HG03520 (cell line): ENCODE results near the gene TGFB3.
"Not testable (repeated sequence)": the region's sequence is repeated elsewhere in the genome, so short reads cannot be mapped to it uniquely, and the experiment has no call there.

Experiments used
- ATAC-seq: cut with Tn5 transposase; IDR thresholded peaks from one replicate; pipeline ENCODE4 v1.9.1; 2021; ENCODE audit warnings: mild to moderate bottlenecking, moderate library complexity; ENCODE audit not compliant: unreplicated experiment

The TGFB3 gene

DNA sequence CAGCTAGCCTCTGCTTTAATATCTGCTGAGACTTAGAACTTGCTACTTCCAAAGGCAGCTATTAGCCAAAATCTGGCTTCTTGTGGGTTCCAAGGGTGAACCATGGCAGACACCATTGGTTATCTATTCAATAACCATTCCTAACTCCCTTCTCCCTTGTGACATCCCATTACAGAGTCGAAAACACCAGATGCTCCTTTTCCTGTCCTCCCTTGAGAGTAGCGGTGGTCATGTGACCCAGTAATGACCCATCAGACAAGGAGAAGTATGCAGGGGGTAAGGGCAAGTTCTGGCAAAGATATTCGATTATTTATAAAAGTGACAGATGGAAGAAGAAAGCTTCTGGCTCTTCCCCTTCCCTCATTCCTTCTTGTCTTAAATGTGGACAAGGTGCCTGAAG lies 20.1 kb downstream of the TGFB3 start:
- ATAC-seq = no peak

DNA sequence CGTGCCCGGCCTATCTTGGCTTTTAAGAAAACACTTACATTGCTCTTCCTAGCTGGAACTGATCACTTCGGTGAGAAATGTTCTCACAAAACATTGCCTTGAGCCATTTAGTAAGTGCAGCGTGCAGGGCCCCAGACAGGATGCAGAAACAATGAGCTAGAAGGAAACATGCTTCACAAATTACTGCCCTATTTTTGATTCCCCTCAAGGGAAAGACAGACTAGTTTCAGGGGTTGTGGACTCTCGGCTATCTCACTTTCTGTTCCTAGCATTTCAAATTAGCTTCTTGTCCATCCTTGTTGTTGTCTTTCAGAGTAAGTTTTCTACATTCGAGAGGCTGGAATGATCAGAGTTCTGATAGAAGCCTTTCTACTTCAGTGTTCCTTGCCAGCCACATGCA lies 21.6 kb downstream of the TGFB3 start:
- no peak for ATAC-seq

DNA sequence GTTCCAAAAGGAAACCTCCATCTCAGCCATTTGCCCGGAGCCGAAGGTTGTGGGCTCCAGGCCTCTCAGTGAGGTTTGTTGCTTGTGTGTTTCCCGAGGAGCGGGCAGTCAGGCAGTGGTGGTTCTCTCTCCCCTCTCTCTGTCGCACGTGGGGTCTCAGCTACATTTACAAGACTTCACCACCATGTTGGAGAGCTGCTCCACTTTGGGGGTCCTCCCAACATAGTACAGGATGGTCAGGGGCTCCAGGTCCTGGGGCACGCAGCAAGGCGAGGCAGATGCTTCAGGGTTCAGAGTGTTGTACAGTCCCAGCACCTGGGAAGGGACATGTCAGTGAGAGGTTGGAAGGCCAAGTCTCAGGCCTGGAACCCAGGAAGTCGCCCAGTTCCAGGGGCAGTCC lies 22.8 kb downstream of the TGFB3 start:
- no peak for ATAC-seq

DNA sequence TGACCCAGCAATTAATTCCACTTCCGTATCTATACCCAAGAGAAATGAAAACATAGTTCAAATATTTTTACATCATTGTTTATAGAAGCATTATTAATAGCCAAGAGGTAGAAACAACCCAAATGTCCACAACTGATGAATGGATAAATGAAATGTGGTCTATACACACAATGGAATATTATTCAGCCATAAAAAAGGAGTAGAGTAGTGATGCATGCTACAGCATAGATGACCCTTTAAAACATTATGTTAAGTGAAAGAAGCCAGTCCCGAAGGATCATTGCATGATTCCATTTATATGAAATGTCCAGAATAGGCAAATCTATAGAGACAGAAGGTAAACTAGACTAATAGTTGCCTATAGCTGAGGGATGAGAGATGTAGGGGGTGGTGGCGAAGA lies 29.3 kb downstream of the TGFB3 start:
- no peak for ATAC-seq

DNA sequence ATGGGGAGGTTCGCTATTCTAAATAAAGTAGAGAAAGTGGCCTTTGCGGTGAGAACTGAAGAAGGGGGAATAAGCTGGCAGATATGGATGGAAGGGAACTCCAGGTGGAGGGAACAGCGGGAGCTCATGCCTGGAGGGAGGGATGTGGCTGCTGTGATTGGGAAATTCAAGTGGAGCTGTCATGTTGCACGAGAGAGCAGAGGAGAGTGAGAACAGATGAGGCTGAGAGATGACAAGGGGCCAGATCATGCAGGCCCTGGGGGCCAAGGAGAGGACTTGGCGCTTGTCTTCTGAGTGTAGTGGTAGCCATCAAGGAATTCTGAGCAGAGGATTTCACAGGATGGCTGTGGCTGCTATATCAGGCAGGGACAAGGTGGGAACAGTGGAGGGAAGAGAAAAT lies 35.0 kb downstream of the TGFB3 start:
- ATAC-seq = no peak

DNA sequence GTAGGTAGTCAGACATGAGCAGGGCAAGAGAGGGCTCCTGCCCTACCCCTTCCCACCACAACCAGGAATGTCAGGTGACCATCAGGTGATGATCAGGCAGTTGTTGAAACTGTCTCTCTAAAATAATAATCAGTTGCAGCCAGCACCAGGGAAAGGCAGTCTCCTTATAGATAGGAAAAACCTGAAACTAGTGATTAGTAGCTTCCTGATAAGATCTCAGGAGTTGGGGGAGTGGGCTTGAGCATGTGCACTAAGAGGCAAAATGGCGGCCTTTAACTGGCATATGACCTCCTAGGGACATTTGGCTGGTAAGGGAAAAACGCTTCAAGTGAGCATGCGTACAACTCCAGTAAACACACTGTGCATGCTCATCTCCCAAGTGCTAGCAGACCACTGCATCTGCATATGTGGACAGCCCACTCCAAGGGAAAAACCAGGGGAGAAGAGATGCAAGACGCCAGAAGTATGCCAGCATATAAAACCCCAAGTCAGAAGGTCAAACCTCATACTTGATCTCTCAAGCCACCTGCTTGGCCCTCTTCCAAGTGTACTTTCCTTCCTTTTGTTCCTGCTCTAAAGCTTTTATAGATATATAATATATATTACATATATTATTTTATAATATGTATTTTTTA lies 37.1 kb downstream of the TGFB3 start:
- ATAC-seq = no peak

DNA sequence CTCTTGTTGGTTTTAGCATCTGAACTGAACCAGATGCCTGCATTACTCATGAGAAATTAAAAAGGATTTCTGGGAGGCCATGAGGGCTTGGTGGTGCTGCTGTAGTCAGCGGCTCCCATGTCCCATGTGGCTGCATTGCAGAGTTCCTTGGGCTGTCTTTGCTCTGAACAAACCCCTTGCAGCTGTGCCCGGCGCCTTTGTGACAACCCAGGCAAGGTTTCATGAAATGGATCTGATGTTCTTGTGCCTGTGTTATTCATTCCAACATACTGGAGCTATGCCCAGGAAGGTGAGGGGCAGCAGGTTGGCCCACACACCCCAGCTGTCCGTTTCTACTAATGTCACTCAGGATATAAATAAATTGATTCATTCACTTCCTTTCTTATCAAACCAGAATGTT lies 40.8 kb downstream of the TGFB3 start:
- ATAC-seq = no peak

DNA sequence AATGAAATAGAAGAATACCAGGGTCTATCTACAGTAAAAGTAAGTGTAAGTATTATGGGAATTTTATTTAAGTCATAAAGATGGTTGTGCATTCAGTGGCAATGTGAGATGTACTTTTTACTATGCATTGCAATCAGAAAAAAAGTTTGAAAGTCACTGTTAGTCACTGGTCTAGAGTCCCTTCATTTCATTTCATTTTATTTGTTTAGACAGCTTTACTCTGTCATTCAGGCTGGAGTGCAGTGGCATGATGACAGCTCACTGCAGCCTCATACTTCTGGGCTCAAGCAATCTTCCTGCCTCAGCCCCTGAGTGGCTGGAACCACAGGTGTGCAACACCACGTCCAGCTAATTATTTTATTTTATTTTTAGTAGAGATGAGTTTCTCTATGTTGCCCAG lies 42.6 kb downstream of the TGFB3 start:
- no peak for ATAC-seq

DNA sequence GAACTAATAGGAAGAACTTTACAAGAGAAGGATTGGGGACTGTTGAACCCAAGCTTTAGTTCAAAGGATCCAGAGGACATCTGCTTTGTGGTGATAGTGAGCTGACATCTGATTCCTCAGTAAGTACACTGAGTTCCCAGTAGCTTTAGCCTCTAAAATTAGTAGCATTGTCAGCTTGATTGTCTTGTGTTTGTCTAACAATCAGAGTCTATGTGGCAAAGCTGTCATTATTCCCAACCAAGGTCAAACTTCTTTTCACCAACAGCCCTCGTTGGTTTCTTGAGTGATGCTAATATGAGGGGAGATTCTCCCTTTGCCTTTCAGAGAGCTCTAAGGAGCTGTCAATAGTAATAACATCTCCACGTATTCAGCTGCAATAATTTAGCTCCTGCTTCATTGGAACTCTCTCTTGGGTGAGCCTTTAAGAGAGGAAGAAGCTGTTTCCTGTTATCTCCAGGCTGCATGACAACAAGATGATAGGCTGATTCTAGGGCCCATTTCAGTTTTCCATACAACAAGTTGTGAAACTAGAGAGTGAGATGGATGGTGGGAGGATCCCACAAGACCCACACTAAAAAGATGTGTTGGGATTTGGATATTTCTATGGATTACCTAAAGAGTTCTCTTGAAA lies 46.7 kb downstream of the TGFB3 start:
- ATAC-seq = no peak

DNA sequence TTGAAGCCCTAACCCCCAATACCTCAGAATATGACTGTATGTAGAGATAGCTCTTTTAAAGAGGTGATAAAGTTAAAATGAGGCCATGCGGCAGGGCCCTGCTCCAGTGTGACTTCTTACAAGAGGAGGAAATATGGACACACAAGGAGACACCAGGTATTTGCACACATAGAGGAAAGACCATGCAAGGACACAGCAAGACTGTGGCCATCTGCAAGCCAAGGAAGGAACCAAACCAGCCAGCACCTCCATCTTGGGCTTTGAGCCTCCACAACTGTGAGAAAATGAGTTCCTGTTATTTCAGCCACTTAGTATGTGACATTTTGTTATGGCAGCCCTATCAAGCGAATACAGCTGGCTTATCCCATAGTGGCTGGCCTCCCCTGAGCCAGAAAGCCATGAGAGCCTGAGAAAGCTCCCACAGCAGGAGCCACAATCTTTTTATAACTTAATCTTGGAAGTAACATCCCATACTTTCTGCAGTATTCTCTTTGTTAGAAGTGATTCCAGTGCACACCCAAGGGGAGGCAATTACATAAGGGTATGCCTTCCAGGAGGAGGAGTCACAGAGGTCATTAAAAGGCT lies 48.0 kb downstream of the TGFB3 start:
- ATAC-seq = no peak

DNA sequence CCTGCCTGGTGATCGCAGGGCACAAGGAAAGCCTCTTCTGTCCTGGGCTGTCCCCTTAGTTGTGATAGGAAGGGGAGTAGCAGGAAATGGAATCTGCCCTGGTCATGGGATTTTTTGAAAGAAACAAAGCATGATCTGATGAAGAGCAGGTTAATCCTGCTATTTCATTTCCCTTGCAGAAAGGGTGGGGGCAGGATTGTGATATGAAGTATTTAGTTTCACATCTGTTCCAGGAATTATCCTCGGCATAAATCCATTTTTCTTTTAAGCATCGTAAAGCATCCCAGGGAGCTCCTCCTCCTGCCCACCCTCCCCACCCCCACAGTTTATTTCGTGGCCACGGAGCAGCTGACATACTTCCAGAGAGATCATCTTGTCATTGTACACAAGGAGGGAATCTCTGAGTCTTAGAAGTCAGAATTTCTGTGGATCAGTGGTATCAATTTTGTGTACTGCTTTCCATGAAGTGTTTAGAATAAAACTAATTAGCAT lies 53.1 kb downstream of the TGFB3 start:
- no peak for ATAC-seq

DNA sequence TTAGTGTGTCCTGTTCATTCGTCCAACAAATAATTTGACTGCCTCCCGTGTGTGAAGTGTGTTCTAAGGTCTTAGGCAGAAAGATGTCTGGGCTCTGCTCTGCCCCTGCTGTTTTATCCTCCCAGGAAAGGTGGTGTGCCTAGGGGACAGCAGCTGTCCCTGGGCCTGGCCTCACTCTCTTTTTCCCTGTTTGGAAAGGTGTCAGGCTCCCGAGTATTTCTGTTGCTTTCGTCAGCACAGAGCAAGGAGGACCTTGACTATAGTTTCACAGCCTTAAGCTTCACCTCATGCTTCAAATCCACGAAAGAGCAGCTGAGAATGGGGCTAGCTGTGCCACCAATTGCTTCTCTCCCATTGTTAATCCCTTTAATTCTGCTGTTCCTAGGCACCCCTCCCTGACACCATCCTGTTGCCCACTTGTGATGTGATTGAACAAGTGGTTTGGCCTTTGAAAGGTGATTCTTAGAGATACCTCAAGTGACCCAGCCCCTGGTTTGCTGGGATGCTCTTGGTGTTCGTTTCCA lies 54.2 kb downstream of the TGFB3 start:
- no peak for ATAC-seq

DNA sequence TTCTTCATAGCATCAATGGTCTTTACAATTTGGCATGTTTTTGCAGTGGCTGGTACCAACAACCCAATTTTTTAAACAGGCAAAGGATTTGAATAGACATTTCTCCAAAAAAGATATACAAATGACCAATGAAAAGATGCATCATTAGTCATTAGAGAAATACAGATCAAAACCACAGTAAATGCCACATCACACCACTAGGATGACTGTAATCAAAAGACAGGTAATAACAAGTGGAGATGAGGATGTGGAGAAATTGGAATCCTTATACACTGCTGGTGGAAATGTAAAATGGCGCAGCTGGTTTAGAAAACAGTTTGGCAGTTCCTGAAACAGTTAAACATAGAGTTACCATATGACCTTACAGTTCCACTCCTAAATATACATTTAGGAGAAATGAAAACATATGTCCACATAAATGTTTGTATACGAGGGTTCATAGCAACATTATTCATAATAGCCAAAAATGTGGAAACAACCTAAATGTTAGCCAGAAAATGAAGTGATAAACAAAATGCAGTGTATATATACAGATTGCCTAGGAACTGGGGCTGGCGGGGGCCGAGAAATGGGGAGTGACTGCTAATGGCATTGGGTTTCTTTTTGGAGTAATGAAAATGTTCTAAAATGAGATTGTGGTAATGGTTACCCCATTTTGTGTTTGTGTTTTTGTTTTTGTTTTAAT lies 55.2 kb downstream of the TGFB3 start:
- ATAC-seq = no peak

DNA sequence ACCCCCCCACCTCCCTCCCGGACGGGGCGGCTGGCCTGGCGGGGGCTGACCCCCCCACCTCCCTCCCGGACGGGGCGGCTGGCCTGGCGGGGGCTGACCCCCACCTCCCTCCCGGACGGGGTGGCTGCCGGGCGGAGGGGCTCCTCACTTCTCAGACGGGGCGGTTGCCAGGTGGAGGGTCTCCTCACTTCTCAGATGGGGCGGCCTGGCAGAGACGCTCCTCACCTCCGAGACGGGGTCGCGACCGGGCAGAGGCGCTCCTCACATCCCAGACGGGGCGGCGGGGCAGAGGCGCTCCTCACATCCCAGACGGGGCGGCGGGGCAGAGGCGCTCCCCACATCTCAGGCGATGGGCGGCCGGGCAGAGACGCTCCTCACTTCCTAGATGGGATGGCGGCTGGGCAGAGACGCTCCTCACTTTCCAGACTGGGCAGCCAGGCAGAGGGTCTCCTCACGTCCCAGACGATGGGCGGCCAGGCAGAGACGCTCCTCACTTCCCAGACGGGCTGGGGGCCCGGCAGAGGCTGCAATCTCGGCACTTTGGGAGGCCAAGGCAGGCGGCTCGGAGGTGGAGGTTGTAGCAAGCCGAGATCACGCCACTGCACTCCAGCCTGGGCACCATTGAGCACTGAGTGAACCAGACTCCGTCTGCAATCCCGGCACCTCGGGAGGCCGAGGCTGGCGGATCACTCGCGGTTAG lies 56.5 kb downstream of the TGFB3 start:
- not testable (repeated sequence) for ATAC-seq

DNA sequence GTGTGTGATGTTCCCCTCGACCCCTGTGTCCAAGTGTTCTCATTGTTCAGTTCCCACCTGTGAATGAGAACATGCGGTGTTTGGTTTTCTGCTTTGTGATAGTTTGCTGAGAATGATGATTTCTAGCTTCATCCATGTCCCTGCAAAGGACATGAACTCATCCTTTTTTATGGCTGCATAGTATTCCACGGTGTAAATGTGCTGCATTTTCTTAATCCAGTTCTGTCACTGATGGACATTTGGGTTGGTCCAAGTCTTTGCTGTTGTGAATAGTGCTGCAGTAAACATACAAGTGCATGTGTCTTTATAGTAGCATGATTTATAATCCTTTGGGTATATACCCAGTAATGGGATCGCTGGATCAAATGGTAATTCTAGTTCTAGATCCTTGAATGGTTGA lies 61.4 kb downstream of the TGFB3 start:
- not testable (repeated sequence) for ATAC-seq

DNA sequence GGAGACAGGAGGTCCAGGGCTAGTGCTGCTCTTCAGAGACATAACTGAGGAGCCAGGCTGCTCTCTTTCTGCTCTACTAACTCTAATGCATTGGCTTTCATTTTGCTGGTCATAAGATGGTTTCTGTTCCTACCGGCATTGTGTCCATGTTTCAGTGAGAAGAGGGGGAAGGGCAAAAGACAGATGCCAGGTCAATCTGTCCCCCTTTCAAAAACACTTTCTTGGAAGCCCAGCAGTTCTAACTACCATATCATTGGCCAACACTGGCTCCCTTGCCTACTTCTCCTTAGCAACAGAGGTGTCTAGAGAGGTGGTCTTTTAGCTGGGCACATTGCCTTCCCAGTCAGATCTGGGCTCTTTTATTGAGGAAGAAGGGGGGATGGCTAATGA lies 63.9 kb downstream of the TGFB3 start:
- no peak for ATAC-seq

DNA sequence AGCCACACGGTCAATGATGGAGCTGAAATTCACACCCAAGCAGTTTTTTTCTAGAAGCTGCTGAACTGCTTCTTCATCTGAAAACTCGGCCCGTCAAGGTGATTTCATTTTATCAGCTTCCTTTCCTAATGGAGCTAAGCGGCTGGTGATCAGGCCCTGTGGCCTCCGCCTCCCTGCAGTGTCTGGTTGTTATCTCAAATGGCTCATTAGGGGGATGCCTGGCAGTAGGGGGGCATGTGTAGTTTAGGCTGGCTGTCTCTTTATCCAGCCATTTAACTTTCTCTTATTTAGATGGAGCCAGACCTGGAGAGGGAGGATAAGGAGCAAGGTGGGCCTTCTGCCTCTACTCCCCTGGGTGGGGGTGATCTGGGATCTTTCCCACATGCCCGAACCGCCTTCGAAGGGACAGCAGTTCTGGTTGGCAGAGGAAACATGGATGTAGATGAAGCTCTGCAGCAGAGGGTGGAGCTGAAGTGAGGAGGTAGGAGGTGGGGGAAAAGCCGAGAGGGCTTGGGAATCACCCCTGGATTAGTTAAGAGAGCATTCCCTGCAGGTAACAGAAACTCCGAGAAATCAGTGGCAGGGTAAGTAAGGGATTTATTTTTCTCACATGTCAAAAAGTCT lies 64.4 kb downstream of the TGFB3 start:
- no peak for ATAC-seq

DNA sequence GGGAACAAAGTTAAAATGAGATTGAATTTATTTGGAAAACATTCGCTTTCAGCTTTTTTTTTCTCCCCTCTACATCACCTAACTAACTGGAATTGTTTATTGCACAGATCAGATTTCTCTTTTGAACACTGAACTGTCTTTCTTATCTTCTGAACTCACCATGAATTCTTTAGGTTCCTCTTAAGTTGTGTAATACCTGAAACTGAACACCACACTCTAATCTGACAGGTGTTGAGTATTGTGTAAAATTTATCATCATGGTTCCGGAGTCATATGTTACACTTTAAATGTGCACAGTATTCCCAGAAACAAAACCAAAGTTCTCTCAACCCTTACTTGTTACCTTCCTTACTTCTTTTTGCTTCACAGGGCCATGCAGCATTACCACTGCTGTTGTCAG lies 66.8 kb downstream of the TGFB3 start:
- ATAC-seq = no peak

DNA sequence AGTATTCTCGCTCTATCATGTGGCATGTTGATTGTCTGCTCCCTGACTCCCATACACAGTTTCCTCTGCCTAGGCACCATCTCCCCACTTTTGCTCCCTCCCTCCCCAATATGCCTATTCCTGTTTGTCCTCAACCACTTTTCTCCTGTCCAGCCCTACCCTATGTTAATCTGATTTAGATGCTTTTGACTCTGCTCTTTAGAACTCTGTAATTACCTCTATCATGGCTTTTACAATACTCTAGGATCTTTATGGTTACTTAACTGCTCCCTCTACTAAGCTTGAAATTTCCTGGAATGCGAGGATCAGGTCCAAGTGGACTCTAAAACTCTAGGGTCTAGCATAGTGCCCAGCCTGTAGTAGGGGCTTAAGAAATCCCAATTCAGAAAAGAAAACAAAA lies 68.6 kb downstream of the TGFB3 start:
- no peak for ATAC-seq

DNA sequence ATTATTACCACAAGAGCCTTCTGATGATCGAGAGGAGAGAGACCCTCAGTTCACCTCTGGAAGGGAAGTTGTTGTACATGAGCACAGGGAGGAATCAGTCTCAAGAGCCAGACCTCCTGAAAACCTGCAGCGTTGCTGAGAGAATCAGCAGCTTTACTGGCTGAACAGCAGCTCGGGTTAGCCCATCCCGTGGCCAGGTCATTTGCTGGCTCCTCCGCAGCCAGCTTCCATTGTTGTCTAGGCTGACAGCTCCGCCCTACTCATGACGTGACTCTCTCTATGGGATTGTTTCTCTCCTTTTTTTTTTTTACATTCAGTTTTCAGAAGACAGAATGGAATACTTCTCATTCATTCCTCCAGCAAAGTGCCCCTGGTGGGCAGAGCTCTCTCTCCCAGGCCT lies 69.9 kb downstream of the TGFB3 start:
- no peak for ATAC-seq

DNA sequence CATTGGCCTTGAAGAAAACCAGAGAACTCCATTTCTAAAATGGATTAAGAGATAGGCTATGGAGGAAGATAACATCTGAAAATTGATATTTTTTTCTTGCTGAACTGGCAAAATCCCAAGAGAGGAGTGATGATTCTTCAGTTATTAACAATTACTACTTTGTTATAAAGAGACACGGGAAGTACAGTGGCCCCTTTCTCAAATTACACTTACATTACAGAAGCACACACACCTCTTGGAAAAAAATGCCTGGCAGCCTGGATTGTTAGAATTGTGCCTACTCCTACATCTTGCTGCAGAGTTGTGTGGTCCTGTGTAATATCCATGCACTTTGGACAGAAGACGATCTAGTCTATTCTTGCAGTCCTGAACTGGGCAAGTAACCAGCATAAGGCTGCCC lies 71.7 kb downstream of the TGFB3 start:
- no peak for ATAC-seq
